DOHH2 (cell line): ENCODE data around the gene NFKBIL1.
A peak's percentile ranks its signal among the peaks of the same experiment; 100 is the strongest.
"Not testable (repeated sequence)": the region's sequence is repeated elsewhere in the genome, so short reads cannot be mapped to it uniquely, and the experiment has no call there.

Experiments
- H3F3A ChIP-seq: fragments of 200-600 bp; sonication (generic), shearing (Covaris generic); 2 replicates; pipeline ENCODE4 v1.6.0; 2016; ENCODE audit warnings: antibody characterized with exemption, mild to moderate bottlenecking; ENCODE audit not compliant: control insufficient read depth, insufficient read depth
- H3K27ac ChIP-seq: fragments of 200-600 bp; sonication (generic); 2 replicates; pipeline ENCODE4 v1.5.1; 2014; ENCODE audit warnings: low read depth, mild to moderate bottlenecking, low read length, moderate library complexity
- H3K27me3 ChIP-seq: fragments of 200-600 bp; sonication (generic); 2 replicates; pipeline ENCODE4 v1.6.1; 2014; ENCODE audit warnings: mild to moderate bottlenecking, low read length, mixed read lengths; ENCODE audit not compliant: control insufficient read depth
- H3K36me3 ChIP-seq: fragments of 200-600 bp; sonication (generic); 2 replicates; pipeline ENCODE4 v1.6.1; 2014; ENCODE audit warnings: mild to moderate bottlenecking, low read length, moderate library complexity, mixed read lengths; ENCODE audit not compliant: control insufficient read depth
- H3K4me1 ChIP-seq: fragments of 200-600 bp; sonication (generic); 2 replicates; pipeline ENCODE4 v1.6.1; 2014; ENCODE audit warnings: mild to moderate bottlenecking, low read length, mixed read lengths; ENCODE audit not compliant: control insufficient read depth
- H3K4me2 ChIP-seq: fragments of 200-600 bp; sonication (generic); 2 replicates; pipeline ENCODE4 v1.6.0; 2014; ENCODE audit warnings: mild to moderate bottlenecking, low read length, moderate library complexity
- H3K4me3 ChIP-seq: fragments of 200-600 bp; sonication (generic); 2 replicates; pipeline ENCODE4 v1.5.1; 2014; ENCODE audit warnings: mild to moderate bottlenecking, low read length, mixed read lengths
- H3K79me2 ChIP-seq: fragments of 200-600 bp; sonication (generic); 2 replicates; pipeline ENCODE4 v1.6.1; 2014; ENCODE audit warnings: mild to moderate bottlenecking, low read length, mixed read lengths; ENCODE audit not compliant: control insufficient read depth
- H3K9me2 ChIP-seq: fragments of 200-600 bp; sonication (generic); replicated peaks from 2 replicates; pipeline ENCODE4 v1.6.1; 2014; ENCODE audit warnings: mild to moderate bottlenecking, low read length, mixed read lengths; ENCODE audit not compliant: control insufficient read depth
- H3K9me3 ChIP-seq: fragments of 200-600 bp; sonication (generic); 2 replicates; pipeline ENCODE4 v1.6.1; 2014; ENCODE audit warnings: antibody characterized with exemption, low read length, mixed read lengths; ENCODE audit not compliant: control insufficient read depth, insufficient read depth
- H4K20me1 ChIP-seq: fragments of 200-600 bp; sonication (generic); 2 replicates; pipeline ENCODE4 v1.6.0; 2014; ENCODE audit warnings: low read depth, mild to moderate bottlenecking, antibody characterized with exemption, low read length, moderate library complexity; ENCODE audit not compliant: control insufficient read depth, insufficient read depth
- CTCF ChIP-seq: fragments of 200-600 bp; sonication (generic); IDR thresholded peaks from one replicate; pipeline ENCODE4 v1.5.1; 2014; ENCODE audit warnings: antibody characterized with exemption, mild to moderate bottlenecking, low read depth, low read length; ENCODE audit not compliant: poor library complexity, severe bottlenecking
- EZH2phosphoT487 ChIP-seq: fragments of 200-600 bp; sonication (generic); IDR thresholded peaks from 2 replicates; pipeline ENCODE4 v1.6.1; 2017; ENCODE audit warnings: borderline replicate concordance, mild to moderate bottlenecking, antibody characterized with exemption, low read length, moderate library complexity, mixed read lengths

Gene NFKBIL1

GRCh38 chr6:31548544-31548873, 1.1 kb downstream of the NFKBIL1 start:
- no peaks in the 10 kb centered on the region for H3K9me2 ChIP-seq
- peaks cover 12% of the 10 kb centered on the region for H3K79me2 ChIP-seq
- no peak for TF ChIP-seq EZH2phosphoT487
- TF ChIP-seq CTCF = no peak
- H3K27ac ChIP-seq = no peak overlapping the region
- H3K4me3 ChIP-seq = peak overlapping the region; percentile 81
- no peaks in the 10 kb centered on the region for H3K9me3 ChIP-seq
- H3K27me3 ChIP-seq = no peaks in the 10 kb centered on the region
- no peaks in the 10 kb centered on the region for H4K20me1 ChIP-seq
- H3K36me3 ChIP-seq = peaks cover 15% of the 10 kb centered on the region
- peaks cover 19% of the 10 kb centered on the region for H3F3A ChIP-seq
- peak overlapping the region; percentile 95 for H3K4me2 ChIP-seq
- H3K4me1 ChIP-seq = peaks cover 56% of the 10 kb centered on the region

GRCh38 chr6:31551371-31551770, 4.0 kb downstream of the NFKBIL1 start:
- peak; percentile 64 for TF ChIP-seq CTCF

DNA sequence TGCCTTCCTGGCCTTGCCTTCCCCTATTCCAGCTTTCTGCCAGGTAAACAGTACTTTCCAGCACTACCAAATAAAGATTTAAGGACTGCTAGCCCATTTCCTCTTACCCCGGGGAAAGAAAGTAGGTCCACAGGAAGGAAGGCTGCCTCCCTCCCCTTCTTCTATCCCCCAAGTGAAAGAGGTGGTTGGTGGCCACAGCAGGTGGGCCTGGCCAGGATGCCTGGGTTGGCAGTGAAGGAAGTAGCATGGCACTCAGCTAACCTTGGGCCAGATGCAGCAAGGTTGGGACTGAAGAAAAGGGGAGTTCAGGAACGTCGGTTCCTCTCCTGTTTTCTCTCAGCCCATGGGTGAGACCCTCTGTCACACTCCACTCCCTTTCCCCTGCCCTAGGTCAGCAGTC, 8.9 kb downstream of the NFKBIL1 start:
- no peak overlapping the region for H3K4me2 ChIP-seq
- peaks cover 22% of the 10 kb centered on the region for H3F3A ChIP-seq
- no peaks in the 10 kb centered on the region for H4K20me1 ChIP-seq
- H3K9me3 ChIP-seq = no peaks in the 10 kb centered on the region
- peaks cover 57% of the 10 kb centered on the region for H3K4me1 ChIP-seq
- no peaks in the 10 kb centered on the region for H3K79me2 ChIP-seq
- H3K27me3 ChIP-seq = no peaks in the 10 kb centered on the region
- H3K27ac ChIP-seq = no peak overlapping the region
- TF ChIP-seq EZH2phosphoT487 (no peak), CTCF (no peak)
- no peaks in the 10 kb centered on the region for H3K9me2 ChIP-seq
- H3K36me3 ChIP-seq = peaks cover 30% of the 10 kb centered on the region
- no peak overlapping the region for H3K4me3 ChIP-seq

More at GRCh38 chr6:31551371-31551770, 4.0 kb downstream of the NFKBIL1 start:
- H3K4me3 ChIP-seq, H4K20me1 ChIP-seq, H3K27ac ChIP-seq, H3K27me3 ChIP-seq, H3K9me3 ChIP-seq, H3K4me2 ChIP-seq, H3K9me2 ChIP-seq, H3K79me2 ChIP-seq: not testable (repeated sequence)
- peaks cover 49% of the 10 kb centered on the region for H3K4me1 ChIP-seq
- peaks cover 18% of the 10 kb centered on the region for H3K36me3 ChIP-seq
- peaks cover 18% of the 10 kb centered on the region for H3F3A ChIP-seq
